Activated naive CD4-positive, alpha-beta T cell treated with Interleukin-2 at 50 U/mL for 16 hours (primary cell): ENCODE data around the gene PPP3CA.
"Not testable (repeated sequence)": the region's sequence is repeated elsewhere in the genome, so short reads cannot be mapped to it uniquely, and the experiment has no call there.

Experiments
- DNase-seq: peaks from one replicate; pipeline ENCODE4 v3.0.0-alpha.2; 2020

The PPP3CA gene

GRCh38 chr4:101035487-101035886 is 311.8 kb downstream of the PPP3CA start:
- no peak for DNase-seq

DNA sequence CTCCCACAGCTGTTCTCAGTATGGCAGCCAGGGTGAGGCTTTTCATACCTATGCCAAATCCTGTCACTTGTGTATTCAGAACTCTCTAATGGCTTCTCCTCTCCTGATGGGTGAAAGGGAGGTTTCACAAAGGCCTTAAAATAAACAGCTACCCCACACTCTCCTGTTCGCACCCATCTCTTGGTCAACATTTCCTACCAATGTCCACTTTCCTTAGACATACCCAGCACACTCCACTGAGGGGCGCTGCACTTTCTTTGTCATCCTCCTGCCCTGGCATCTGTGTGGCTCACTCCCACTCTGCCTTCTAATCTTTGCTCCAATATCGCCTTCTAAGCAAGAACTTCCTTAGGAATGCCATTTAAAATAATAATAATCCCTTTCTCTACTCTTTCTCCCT is 313.3 kb downstream of the PPP3CA start:
- no peak for DNase-seq

DNA sequence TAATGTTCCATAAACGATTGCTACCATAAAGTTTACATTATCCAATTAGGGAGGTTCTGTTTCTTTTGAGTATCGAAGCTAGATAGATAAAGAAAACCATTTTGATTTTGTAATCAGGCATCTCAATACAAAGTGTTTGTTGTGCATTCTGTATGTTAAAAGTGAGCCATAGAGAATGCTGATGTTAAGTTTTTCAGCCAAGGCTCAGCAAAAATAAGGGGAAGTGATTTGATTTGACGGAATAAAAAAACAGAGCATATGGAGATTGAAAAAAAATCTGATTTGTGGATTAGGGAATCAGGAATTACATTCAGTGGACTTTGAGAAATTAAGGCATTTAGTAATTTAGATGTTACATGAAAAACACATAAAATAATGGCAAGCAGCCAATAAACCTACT is 314.8 kb downstream of the PPP3CA start:
- no peak for DNase-seq

DNA sequence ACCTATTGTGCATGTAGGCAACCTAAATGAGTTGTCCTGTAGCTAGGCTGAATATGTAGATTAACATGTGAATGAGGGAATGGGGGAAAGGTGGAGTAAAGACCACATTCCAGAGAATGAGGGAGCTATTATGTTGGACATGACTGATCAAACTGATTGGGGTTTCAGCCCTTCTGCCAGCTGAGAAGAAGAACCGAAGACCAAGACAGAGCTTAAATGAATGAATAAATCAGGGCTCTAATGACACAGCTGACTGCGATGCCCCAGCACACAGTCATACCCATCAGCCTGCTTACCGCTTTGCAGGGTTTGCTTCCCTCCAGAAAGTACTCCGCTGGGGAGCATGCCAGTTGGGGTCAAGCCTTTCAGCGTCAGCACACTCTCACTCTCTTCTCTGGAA is 315.4 kb downstream of the PPP3CA start:
- no peak for DNase-seq

DNA sequence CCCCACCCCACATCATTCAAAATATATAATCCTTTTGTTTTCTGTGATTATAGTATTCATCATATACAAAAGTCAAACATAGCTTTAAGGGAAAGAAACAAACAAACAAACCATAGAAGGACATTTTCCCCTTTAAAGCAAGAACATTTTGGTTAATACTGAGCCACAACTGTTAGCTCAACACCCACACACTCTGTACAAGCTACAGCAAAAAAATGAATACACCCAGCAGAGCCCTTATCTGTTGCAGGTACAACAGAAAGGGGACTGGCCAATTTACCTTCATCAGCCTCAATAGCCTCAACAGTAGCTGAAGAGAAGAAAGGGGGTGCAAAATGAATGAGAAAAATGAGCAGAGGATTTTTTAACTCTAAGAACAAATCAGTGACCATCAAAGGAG is 318.4 kb downstream of the PPP3CA start:
- DNase-seq: no peak

- DNase-seq: no peak
Observed at GRCh38 chr4:101027721-101028120, 319.6 kb downstream of the PPP3CA start.

DNA sequence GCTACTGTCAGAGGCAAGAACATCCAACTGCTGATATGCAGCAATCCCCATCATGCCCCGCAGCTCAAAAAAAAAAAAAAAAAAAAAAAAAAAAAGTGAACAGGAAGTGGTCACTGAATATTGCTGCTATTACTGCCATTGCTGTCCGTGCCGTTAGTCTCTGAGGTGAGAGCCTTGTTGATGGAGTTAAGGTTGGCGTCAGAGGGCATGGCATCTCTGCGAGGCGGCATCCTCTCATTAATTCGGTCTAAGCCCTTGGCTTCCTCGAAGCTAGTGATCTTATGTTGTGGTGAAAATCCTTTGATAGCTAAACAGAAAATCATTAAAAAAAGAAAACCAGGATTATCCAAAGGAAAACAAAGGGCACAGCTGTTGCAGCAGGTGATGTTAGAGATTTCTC is 321.6 kb downstream of the PPP3CA start:
- DNase-seq: no peak

GRCh38 chr4:101022151-101023024 is 324.9 kb downstream of the PPP3CA start:
- DNase-seq: no peak

DNA sequence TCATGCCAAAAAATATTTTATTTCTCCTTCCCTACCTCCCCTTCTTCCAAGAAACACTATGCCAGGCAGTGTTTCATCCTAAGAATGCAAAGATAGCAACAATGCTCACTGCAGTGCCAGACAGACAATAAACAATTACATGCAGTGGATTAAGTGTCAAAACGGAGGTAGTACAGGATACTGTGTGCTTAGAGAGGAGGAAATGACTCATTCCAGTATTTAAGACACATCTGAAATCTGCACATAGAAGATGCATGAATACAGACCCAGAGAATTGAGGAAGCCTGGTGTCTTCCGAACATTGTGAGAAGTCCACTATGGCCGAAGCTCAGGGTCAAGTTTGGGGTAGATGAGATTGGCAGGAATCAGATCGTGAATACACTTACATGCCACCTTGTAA is 326.4 kb downstream of the PPP3CA start:
- DNase-seq: no peak

DNA sequence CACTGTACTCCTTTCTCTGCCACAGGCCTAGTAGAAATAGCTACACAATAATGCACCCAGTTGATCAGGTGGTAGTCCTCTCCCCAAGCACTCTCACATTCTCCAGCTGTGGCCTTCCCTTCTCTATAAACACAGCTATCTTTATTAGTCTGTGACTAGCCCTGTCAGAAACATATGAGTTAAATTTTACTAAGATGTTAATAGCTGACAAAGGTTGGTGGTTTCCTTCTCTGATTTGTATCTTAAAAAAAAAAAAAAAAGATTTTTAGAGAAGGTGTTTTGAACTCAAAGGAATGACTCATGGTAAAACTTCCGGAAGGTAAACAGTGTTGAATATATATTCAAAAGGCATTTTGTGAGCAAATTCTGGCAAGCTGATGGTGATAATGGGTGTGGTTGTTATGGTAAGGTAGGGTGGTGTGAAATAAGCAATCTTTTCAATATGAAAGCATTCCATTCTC is 327.4 kb downstream of the PPP3CA start:
- no peak for DNase-seq

- DNase-seq: peak; percentile 35
Observed at GRCh38 chr4:101019313-101019712, 328.0 kb downstream of the PPP3CA start.

DNA sequence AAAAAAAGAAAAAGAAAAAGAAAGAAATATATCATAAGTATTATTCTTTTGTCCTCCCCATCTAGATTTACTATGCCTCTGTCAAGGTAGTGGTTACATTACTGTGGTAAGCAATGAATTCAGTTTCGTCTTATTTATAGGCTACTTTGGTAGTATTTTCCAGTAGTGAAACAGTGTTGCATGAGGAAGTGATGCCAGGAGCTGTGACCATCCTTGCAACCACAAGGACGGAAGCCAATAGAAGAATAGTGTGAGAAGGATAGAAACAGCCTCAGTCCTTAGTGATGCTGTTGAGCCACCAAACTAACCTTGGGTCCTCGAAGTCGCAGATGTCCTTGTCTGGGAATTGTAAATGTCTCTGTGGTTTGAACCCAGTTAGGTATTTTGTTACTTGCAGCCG is 328.5 kb downstream of the PPP3CA start:
- no peak for DNase-seq

- DNase-seq: no peak
Observed at GRCh38 chr4:101014417-101014816, 332.9 kb downstream of the PPP3CA start.

DNA sequence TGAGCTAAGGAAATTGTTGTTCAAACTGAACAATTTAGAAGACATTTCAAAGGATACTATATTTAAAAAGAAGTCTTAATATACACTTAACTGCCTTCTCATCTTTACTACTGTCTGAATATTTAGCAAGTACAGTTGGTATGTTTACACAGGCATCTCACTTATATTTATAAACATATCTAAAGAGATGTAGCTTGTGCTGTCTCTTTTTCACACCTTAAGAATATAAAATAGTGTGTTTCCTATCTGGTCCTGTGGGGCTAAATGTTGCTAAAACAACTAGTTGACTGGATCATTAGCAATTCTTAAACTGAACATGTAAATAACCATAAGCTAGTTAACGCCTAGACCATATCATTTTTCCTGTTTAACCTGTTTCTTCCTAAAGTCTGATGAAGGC is 336.3 kb downstream of the PPP3CA start:
- no peak for DNase-seq

DNA sequence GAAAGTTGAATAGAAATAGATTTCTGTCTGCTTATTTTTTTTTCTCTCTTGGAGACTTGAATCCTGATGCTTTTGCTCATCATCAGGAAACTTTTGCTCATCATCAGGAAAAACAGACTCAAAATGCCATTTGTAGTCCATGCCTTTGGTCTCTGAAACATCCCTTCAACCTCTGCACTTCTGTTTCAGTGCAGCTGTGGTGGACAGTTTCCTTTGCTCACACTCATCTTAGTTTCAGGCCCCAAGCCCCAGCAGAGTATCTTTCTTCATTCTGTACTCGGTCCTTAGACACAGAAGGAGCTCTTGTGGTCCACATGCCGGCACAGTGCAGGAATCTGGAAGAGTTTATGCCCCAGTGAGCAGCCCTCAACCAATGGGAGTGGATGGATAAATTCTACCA is 337.9 kb downstream of the PPP3CA start:
- no peak for DNase-seq

DNA sequence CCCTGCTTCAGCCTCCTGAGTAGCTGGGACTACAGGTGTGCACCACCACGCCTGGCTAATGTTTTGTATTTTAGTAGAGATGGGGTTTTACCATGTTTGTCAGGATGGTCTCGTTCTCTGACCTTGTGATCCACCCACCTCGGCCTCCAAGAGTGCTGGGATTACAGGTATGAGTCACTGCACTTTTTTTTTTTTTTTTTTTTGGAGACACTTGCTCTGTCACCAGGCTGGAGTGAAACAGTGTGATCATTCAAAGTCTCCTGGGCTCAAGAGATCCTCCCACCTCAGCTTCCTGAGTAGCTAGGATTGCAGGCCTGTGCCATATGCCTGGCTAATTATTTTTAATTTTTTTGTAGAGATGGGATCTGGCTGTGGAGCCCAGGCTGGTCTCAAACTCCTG is 338.8 kb downstream of the PPP3CA start:
- no peak for DNase-seq

DNA sequence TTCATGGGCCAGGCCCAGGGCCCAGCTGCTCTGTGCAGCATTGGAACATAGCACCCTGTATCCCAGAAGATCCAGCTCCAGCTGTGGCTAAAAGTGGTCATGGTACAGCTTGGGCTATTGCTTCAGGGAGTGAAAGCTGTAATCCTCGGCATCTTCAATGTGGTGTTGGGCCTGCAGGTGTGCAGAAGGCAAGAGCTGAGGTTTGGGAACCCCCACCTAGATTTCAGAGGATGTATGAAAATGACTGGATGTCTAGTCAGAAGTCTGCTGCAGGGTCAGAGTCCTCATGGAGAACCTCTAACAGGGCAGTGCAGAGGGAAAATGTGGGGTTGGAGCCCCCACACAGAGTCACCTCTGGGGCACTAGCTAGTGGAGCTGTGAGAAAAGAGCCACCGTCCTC is 341.7 kb downstream of the PPP3CA start:
- DNase-seq: no peak

DNA sequence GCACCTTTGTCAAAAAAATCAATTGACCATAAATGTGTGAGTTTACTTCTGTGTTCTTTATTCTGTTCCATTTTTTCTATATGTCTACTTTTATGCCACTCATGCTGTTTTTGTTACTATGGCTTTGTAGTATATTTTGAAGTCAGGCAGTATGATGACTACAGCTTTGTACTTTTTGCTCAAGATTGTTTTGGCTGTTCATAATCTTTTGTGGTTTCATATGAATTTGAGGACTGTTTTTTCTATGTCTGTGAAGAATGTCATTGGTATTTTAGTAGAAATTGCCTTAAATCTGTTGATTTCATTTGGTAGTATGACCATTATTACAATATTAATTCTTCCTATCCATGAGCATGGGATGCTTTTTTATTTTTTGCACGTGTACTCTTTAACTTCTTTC is 346.8 kb downstream of the PPP3CA start:
- DNase-seq: no peak

- no peak for DNase-seq
Observed at GRCh38 chr4:100995671-100996070, 351.7 kb downstream of the PPP3CA start.

DNA sequence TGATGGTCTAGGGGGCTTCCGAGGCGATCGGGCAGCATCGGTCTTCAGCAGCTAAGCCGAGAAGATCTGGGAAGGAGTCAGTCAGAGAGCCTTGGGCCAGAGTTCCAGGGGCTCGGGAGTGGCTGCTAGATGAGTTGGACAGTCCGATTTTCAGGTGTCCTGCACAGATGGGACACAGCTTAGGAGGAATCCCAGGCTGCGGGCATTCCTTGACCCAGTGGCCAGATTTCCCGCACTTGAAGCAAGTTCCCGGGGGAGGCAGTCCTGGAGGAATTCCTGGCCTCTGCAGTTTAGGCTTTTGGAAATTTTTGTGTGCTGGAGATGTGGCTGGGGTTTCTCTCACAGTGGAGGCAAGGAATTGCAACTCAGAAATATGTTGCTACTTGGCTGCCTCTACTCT is 352.3 kb downstream of the PPP3CA start:
- not testable (repeated sequence) for DNase-seq

- DNase-seq: not testable (repeated sequence)
Observed at GRCh38 chr4:100991332-100992069, 355.8 kb downstream of the PPP3CA start.

DNA sequence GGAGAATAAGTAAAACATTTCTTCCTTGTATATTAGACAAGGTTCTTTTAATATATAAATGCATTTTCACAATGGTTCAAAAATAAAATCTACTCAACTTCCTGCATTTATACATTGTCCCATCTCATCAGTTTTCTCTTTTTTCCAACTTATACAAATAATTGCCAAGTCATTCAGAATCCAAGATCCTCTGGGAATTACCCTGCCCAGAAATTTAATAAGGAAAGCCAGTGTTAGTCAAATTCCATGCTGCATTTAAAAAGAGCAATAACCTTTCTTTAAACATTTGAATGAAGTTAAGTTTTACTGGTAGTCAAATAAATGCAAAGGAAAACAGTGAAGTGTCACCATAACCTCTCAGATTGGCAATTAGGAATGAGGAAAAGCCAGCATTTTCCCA is 357.9 kb downstream of the PPP3CA start:
- no peak for DNase-seq

DNA sequence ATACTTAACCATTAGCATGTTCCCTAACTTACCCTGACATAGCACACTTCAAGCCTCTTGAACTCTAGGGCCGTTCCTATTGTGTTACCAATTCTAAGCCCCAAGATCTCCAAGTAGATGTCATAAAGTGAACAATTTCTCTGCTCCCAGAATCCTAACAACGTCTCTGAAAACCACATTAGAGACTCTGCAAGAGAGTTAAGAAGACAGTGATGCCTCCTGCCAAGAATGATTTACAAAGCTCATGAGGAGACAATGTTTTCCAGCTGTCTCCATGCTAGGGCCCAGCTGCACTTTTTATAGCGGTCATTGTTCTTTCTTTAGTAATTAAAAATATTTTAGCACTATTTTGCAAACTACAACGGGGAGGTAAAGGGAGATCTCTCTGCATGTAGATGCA is 358.4 kb downstream of the PPP3CA start:
- DNase-seq: no peak

DNA sequence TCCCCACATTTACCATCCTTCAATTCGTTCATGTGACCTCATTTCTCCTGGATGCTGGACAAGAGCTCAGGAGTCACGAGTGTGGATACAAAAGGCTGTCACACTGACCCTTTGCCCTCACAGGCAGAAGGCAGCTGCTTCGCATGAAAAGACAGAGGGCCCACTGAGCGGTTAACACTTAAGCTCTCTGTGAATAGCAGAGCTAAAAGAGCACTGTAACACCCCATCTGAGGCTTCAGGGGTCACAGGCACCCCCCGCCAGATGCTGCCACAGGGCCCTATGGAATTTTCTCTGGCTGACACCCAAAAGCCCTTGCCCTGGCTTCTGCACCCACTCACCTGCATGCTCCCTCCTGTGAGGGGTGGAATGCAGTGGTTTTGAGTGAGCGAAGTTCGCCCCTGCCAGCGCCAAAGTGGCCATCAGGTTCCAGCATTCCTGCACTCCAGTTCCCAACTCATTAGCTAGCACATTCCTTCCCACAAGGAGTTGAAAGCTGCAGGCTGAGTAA is 360.9 kb downstream of the PPP3CA start:
- DNase-seq: no peak
